Embryonic facial prominence (tissue), 1 donor: ENCODE measurements around the gene DBX1.
"Not testable (repeated sequence)": the region's sequence is repeated elsewhere in the genome, so short reads cannot be mapped to it uniquely, and the experiment has no call there.

ENCODE experiments used
- DNase-seq: peaks from one replicate; pipeline ENCODE4 v3.0.0-alpha.2; 2016; ENCODE audit errors: extremely low spot score

Gene DBX1

GRCh38 chr11:20160425-20161229 is at the start of gene DBX1:
Gene DBX1, minus strand, starts transcription at chr11:20160475. Its CDS starts 151 bp downstream, at chr11:20160324.
- DNase-seq, result no peak

- no peak for DNase-seq
Measured at GRCh38 chr11:20208622-20209111, 48.4 kb upstream of the DBX1 start.

GRCh38 chr11:20207781-20208621 is 47.7 kb upstream of the DBX1 start:
- no peak for DNase-seq

- DNase-seq, result no peak
Measured at GRCh38 chr11:20205807-20206206, 45.5 kb upstream of the DBX1 start.

GRCh38 chr11:20204681-20205080 is 44.4 kb upstream of the DBX1 start:
- no peak for DNase-seq

GRCh38 chr11:20203831-20204230 is 43.6 kb upstream of the DBX1 start:
- no peak for DNase-seq

- DNase-seq, result no peak
Measured at GRCh38 chr11:20201231-20201630, 41.0 kb upstream of the DBX1 start.

- not testable (repeated sequence) for DNase-seq
Measured at GRCh38 chr11:20200331-20200955, 40.2 kb upstream of the DBX1 start.

- DNase-seq, result no peak
Measured at GRCh38 chr11:20197881-20198280, 37.6 kb upstream of the DBX1 start.

GRCh38 chr11:20194470-20194869 is 34.2 kb upstream of the DBX1 start:
- no peak for DNase-seq

GRCh38 chr11:20193307-20193706 is 33.0 kb upstream of the DBX1 start:
- DNase-seq, result no peak

GRCh38 chr11:20192641-20193040 is 32.4 kb upstream of the DBX1 start:
- no peak for DNase-seq

- no peak for DNase-seq
Measured at GRCh38 chr11:20192151-20192550, 31.9 kb upstream of the DBX1 start.

- no peak for DNase-seq
Measured at GRCh38 chr11:20178976-20179375, 18.7 kb upstream of the DBX1 start.

GRCh38 chr11:20177136-20177535 is 16.9 kb upstream of the DBX1 start:
- no peak for DNase-seq

GRCh38 chr11:20172721-20173447 is 12.6 kb upstream of the DBX1 start:
- DNase-seq, result no peak

- no peak for DNase-seq
Measured at GRCh38 chr11:20163783-20164481, 3.7 kb upstream of the DBX1 start.

GRCh38 chr11:20162824-20163782 is 2.8 kb upstream of the DBX1 start:
- no peak for DNase-seq

GRCh38 chr11:20161923-20162744 is 1.9 kb upstream of the DBX1 start:
- no peak for DNase-seq
